Measurements from ENCODE around the gene FGF1. TPM values are rescaled to one million over a fixed set of nuclear protein-coding genes. Genes with fewer than 3 reads are reported as not detected.

Gene FGF1
- polyA plus RNA-seq, 1 donor from 2014 or later = not detected

DNA sequence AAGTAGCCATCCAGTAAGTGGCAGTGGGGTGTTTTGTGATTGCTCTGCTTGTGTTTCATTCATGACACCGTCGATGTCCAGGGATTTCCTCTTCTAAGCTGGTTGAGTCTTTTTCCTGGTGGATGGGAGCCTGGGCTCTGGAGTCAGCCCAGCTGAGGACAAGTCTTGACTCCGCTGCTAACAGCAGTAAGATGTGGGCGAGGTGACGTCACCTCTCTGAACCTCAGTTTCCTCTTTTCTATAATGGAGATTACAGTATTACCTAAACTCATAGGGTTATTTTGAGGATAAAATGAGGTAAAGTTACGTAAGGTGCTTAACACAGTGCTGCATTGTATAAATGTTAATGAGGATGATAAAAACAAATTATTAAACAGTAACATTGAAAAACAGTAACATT, 21.3 kb downstream of the FGF1 start:
- Mint-ChIP-seq H3K4me3 (no peak overlapping the region), H3K9me3 (no peaks in the 10 kb centered on the region), H3K27ac (no peak overlapping the region), H3K4me1 (no peaks in the 10 kb centered on the region), H3K36me3 (peaks cover 2% of the 10 kb centered on the region), H3K27me3 (peaks cover 10% of the 10 kb centered on the region)

- peaks cover 10% of the 10 kb centered on the region for H3K27me3 Mint-ChIP-seq
- H3K9me3 Mint-ChIP-seq = no peaks in the 10 kb centered on the region
- no peaks in the 10 kb centered on the region for H3K4me1 Mint-ChIP-seq
- no peak overlapping the region for H3K27ac Mint-ChIP-seq
- no peak overlapping the region for H3K4me3 Mint-ChIP-seq
- peaks cover 2% of the 10 kb centered on the region for H3K36me3 Mint-ChIP-seq
These were observed 21.8 kb downstream of the FGF1 start for GRCh38 chr5:142664067-142664466.

- peaks cover 10% of the 10 kb centered on the region for H3K27me3 Mint-ChIP-seq
- no peaks in the 10 kb centered on the region for H3K4me1 Mint-ChIP-seq
- no peak overlapping the region for H3K27ac Mint-ChIP-seq
- H3K4me3 Mint-ChIP-seq = no peak overlapping the region
- peaks cover 2% of the 10 kb centered on the region for H3K36me3 Mint-ChIP-seq
- no peaks in the 10 kb centered on the region for H3K9me3 Mint-ChIP-seq
These were observed 22.6 kb downstream of the FGF1 start for GRCh38 chr5:142663246-142663645.

GRCh38 chr5:142661957-142662356, 23.9 kb downstream of the FGF1 start:
- Mint-ChIP-seq H3K27ac (no peak overlapping the region), H3K4me3 (no peak overlapping the region), H3K4me1 (no peaks in the 10 kb centered on the region), H3K27me3 (peaks cover 18% of the 10 kb centered on the region), H3K9me3 (no peaks in the 10 kb centered on the region), H3K36me3 (peaks cover 3% of the 10 kb centered on the region)

- Mint-ChIP-seq H3K36me3 (peaks cover 3% of the 10 kb centered on the region), H3K9me3 (no peaks in the 10 kb centered on the region), H3K27me3 (peaks cover 18% of the 10 kb centered on the region), H3K27ac (no peak overlapping the region), H3K4me3 (no peak overlapping the region), H3K4me1 (no peaks in the 10 kb centered on the region)
These were observed 24.7 kb downstream of the FGF1 start for GRCh38 chr5:142661143-142661542.

DNA sequence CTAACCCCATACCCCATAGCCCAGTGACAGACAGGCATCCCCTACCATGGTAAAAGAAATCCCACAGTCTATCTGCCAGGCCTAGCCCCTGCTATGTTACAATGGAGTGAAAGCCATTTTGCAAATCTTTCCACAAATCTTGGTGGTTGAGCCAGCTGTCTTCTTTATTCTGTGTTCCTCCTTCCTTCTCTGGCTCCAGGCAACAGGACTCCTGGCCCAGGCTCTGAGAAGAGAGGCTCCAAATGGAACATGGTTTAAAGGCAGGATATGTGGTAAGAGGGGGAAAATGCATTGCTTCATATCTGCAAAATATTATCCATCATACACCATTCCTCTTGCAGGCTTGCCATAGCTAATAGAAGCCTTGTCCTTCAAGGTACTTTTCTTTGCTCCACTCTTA, 25.2 kb downstream of the FGF1 start:
- H3K4me3 Mint-ChIP-seq = no peak overlapping the region
- peaks cover 3% of the 10 kb centered on the region for H3K36me3 Mint-ChIP-seq
- peaks cover 0 to under 1% (median 0%) of the 10 kb centered on the region in 3 donors for H3K4me1 Mint-ChIP-seq
- H3K27ac Mint-ChIP-seq = no peak overlapping the region
- H3K27me3 Mint-ChIP-seq = peaks cover 18% of the 10 kb centered on the region
- no peaks in the 10 kb centered on the region for H3K9me3 Mint-ChIP-seq

- Mint-ChIP-seq H3K36me3 (peaks cover 2% of the 10 kb centered on the region), H3K4me3 (no peak overlapping the region), H3K27me3 (peaks cover 16% of the 10 kb centered on the region), H3K4me1 (peaks cover 0 to 2% (median 0%) of the 10 kb centered on the region in 3 donors), H3K27ac (no peak overlapping the region), H3K9me3 (no peaks in the 10 kb centered on the region)
These were observed 25.7 kb downstream of the FGF1 start for GRCh38 chr5:142660196-142660595.

GRCh38 chr5:142659405-142659804, 26.5 kb downstream of the FGF1 start:
- H3K27me3 Mint-ChIP-seq = peaks cover 17% of the 10 kb centered on the region
- peaks cover 0 to 2% (median 0%) of the 10 kb centered on the region in 3 donors for H3K4me1 Mint-ChIP-seq
- peaks cover 1% of the 10 kb centered on the region for H3K36me3 Mint-ChIP-seq
- H3K27ac Mint-ChIP-seq = no peak overlapping the region
- H3K9me3 Mint-ChIP-seq = no peaks in the 10 kb centered on the region
- H3K4me3 Mint-ChIP-seq = no peak overlapping the region

DNA sequence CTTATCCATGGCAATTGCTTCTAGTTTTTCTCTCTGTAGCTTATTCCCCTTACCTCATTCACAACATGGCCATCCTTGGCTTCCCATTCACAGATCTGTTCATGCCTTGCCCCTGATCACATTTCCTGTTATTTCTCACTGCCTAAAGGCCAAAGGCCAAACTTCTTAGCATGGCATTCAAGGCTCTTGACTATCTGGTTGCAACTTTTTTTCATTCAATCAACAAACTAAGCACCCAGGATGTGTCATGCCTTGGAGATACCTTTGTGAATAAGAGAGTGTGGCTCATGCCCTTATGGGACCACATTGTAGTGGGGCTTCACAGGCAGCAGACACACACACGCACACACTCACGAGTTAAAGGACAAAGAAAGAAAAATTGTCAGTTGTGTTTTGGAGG, 27.6 kb downstream of the FGF1 start:
- peaks cover 17% of the 10 kb centered on the region for H3K27me3 Mint-ChIP-seq
- no peak overlapping the region for H3K4me3 Mint-ChIP-seq
- H3K36me3 Mint-ChIP-seq = peaks cover 1% of the 10 kb centered on the region
- H3K4me1 Mint-ChIP-seq = peaks cover 0 to 2% (median 0%) of the 10 kb centered on the region in 3 donors
- no peaks in the 10 kb centered on the region for H3K9me3 Mint-ChIP-seq
- H3K27ac Mint-ChIP-seq = no peak overlapping the region

DNA sequence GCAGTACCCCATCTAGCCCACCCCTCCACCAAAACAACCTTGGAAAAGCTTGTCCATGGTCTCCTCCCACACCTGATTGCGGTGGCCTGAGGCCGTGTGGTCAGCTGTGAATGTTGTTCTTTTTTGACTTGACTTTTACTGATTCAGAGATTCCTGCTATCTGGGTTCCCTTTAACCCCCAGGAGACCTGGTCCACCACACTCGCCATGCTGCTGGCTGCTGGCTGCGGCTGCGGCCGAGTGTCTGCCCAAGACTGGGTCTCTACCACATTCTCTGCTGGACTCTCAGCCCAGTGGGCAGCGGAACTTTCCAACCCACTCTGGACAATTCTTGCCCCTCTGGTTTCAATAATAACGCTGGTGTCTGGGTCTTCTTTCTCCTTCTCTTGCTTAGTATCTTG, 28.4 kb downstream of the FGF1 start:
- Mint-ChIP-seq H3K27ac (no peak overlapping the region), H3K9me3 (no peaks in the 10 kb centered on the region), H3K4me3 (no peak overlapping the region), H3K27me3 (peaks cover 17% of the 10 kb centered on the region), H3K4me1 (peaks cover 0 to 2% (median 0%) of the 10 kb centered on the region in 3 donors), H3K36me3 (peaks cover 1% of the 10 kb centered on the region)

DNA sequence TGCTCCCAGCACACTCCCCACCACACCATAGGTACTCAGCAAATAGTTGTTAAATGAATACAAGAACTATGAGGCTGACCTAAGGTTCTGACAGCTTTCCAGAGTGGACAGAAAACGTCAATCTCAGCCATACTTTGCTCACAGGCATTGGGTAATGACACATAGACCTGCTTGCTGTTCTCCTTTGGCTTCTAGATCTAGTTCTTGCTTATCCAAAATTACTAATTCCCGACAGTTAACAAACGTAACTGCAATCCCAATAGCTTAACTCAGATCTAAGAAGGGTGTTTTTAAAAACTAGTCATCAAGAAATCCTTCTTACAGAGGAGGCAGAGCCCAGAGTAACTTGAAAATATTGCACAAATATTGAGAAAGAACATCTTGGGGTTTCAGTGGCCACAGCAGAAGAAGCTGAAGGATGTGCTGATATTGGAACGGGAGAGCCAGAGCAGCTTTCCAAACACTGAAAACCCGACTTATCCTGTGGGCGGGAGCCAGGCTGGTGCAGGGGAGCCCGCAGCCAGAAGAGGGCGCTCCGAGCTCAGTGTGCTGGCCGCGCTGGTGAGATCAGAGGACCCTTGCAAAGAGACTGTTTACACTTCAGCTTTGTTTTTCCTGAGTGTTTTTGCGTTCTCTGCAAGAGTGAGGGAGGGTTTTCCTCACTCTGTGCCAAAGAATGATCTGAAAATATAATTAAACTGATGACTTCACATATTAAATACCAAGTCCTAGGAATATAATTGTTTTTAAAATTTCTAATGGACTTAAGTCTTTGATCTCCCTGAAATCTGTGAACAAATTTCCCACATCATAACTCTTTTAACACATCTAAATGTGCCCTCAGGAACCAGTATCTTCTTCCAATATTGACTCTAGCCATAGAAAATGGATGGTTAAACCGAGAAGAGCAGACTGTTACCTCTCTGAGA, 30.3 kb downstream of the FGF1 start:
- peak overlapping the region in 1 of 4 donors; percentile 63 for H3K4me3 Mint-ChIP-seq
- H3K4me1 Mint-ChIP-seq = peaks cover 0 to 2% (median 0%) of the 10 kb centered on the region in 3 donors
- peaks cover 1% of the 10 kb centered on the region for H3K36me3 Mint-ChIP-seq
- peak overlapping the region in 1 of 3 donors; percentile 48 for H3K27ac Mint-ChIP-seq
- no peaks in the 10 kb centered on the region for H3K9me3 Mint-ChIP-seq
- H3K27me3 Mint-ChIP-seq = peaks cover 16% of the 10 kb centered on the region

DNA sequence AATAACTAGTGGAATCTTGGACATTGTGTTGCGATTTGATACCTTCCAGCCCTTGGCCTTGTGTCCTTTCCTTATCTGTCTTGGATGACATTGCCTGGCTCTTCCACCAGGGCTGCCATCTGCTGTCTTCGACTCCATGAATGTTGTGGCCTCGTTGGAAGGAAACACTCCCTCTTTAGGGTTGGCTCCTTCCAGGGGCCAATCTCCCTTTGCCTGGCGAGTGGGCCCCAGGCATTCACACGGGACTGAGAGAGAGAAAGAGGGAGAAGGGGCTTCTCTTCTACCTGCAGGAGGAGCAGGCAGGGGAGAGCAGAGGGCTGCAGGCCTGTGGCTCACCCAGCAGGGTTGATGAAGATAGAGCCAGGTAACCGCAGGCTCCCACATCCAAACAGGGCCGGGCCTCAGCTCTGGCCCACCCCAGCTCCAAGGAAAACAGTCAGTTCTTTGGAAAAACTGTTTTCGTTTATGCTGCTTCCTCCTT, 31.3 kb downstream of the FGF1 start:
- Mint-ChIP-seq H3K27me3 (peaks cover 12% of the 10 kb centered on the region), H3K4me3 (no peak overlapping the region), H3K27ac (no peak overlapping the region), H3K9me3 (no peaks in the 10 kb centered on the region), H3K36me3 (peaks cover 1% of the 10 kb centered on the region), H3K4me1 (peaks cover 0 to 2% (median 0%) of the 10 kb centered on the region in 3 donors)

GRCh38 chr5:142653321-142653720, 32.6 kb downstream of the FGF1 start:
- peaks cover 0 to 2% (median 0%) of the 10 kb centered on the region in 3 donors for H3K4me1 Mint-ChIP-seq
- H3K4me3 Mint-ChIP-seq = no peak overlapping the region
- H3K36me3 Mint-ChIP-seq = peaks cover 1% of the 10 kb centered on the region
- peak overlapping the region in 1 of 3 donors; percentile 87 for H3K27ac Mint-ChIP-seq
- H3K27me3 Mint-ChIP-seq = peaks cover 12% of the 10 kb centered on the region
- no peaks in the 10 kb centered on the region for H3K9me3 Mint-ChIP-seq

DNA sequence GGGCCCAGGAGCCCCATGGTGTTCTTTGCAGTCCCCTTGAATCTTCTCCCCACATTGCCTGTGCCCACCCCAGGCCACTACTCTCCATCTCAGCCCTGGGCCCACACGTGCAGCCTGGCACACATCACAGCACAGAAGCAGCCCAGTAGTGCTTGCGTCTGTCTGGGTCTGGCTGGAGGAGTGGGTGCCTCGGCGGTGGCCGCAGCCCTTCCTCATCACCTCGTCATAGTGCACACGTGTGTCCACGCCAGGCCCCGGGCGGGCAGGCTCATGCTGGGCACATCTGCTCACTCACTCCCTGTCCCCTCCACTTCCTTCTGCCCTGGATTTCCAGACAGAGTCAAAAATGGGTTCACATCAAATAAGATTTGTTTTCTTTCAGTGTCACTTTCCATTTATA, 33.3 kb downstream of the FGF1 start:
- H3K4me3 Mint-ChIP-seq = no peak overlapping the region
- peaks cover 6% of the 10 kb centered on the region for H3K27me3 Mint-ChIP-seq
- H3K27ac Mint-ChIP-seq = no peak overlapping the region
- peaks cover 1% of the 10 kb centered on the region for H3K36me3 Mint-ChIP-seq
- H3K4me1 Mint-ChIP-seq = peaks cover 0 to 2% (median 0%) of the 10 kb centered on the region in 3 donors
- H3K9me3 Mint-ChIP-seq = no peaks in the 10 kb centered on the region

DNA sequence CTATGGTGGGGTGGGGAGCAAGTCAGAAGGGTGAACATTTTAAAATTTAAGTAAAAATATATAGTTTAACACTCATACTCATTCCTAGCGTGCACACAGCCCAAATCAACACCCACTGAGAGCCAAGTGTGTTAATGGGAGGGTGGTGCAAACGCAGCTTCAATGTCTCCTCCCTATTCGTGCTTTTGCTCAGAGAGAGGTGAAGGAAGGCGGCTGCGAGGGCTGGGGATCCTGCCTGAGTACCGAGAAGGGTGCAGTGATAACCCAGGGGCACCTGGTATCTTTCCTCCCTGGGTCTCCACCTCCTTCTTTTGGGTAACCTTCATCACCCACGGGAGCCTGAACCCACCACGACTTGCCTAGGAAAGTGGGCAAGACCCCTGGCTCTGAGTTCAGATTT, 35.0 kb downstream of the FGF1 start:
- H3K4me1 Mint-ChIP-seq = peaks cover 0 to 2% (median 0%) of the 10 kb centered on the region in 3 donors
- H3K4me3 Mint-ChIP-seq = no peak overlapping the region
- peaks cover 3% of the 10 kb centered on the region for H3K27me3 Mint-ChIP-seq
- no peaks in the 10 kb centered on the region for H3K9me3 Mint-ChIP-seq
- no peaks in the 10 kb centered on the region for H3K36me3 Mint-ChIP-seq
- no peak overlapping the region for H3K27ac Mint-ChIP-seq

DNA sequence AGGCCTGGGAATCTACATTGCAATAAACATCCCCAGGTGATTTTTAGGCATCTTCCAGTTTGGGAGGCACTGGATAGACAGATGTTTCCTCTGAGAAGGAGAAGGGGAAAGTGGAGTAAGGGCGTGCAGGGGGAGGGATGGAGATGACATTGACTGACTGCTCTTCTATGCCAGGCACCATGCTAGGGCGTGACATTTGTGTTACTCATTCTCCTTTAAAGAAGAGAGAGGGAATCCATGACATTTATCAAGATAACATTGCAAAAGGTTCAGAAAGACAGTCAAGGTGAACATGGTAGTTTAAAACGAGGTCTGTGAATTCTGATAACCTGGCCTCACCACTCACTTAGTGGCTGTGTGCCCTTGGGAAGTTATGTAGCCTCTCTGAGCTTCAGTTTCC, 35.8 kb downstream of the FGF1 start:
- H3K9me3 Mint-ChIP-seq = no peaks in the 10 kb centered on the region
- H3K4me1 Mint-ChIP-seq = no peaks in the 10 kb centered on the region
- H3K4me3 Mint-ChIP-seq = no peak overlapping the region
- H3K27ac Mint-ChIP-seq = peak overlapping the region in 1 of 3 donors; percentile 36
- H3K27me3 Mint-ChIP-seq = peaks cover 1% of the 10 kb centered on the region
- no peaks in the 10 kb centered on the region for H3K36me3 Mint-ChIP-seq

All from IgD-negative memory B cell (primary cell).